Smooth muscle cell (in vitro differentiated cells): ENCODE results near the gene PFKL. TPM values are rescaled to one million over a fixed set of nuclear protein-coding genes. Genes with fewer than 3 reads are reported as not detected.

Experiments used
- DNase-seq: peaks from one replicate; lab custom pipeline; 2025; ENCODE audit not compliant: unreplicated experiment; lab: John Stamatoyannopoulos, UW
- H2AFZ ChIP-seq: fragments of 200-600 bp; sonication (generic); 2 replicates; pipeline ENCODE4 v1.6.0; 2016; ENCODE audit warnings: antibody characterized with exemption, low read depth, mild to moderate bottlenecking
- H3F3A ChIP-seq: fragments of 200-600 bp; sonication (generic); 2 replicates; pipeline ENCODE4 v1.6.0; 2017; ENCODE audit warnings: antibody characterized with exemption, low read depth
- H3K27ac ChIP-seq: fragments of 200-600 bp; sonication (generic); 2 replicates; pipeline ENCODE4 v1.5.1; 2016; ENCODE audit warnings: low read depth, mild to moderate bottlenecking
- H3K27me3 ChIP-seq: fragments of 200-600 bp; sonication (generic); 2 replicates; pipeline ENCODE4 v1.6.1; 2016; ENCODE audit warnings: low read depth, mild to moderate bottlenecking
- H3K36me3 ChIP-seq: fragments of 200-600 bp; sonication (generic); 2 replicates; pipeline ENCODE4 v1.5.1; 2016; ENCODE audit warnings: low read depth
- H3K4me1 ChIP-seq: fragments of 200-600 bp; sonication (generic); 2 replicates; pipeline ENCODE4 v1.5.1; 2016; ENCODE audit warnings: low read depth
- H3K4me2 ChIP-seq: fragments of 200-600 bp; sonication (generic); 2 replicates; pipeline ENCODE4 v1.6.0; 2016; ENCODE audit warnings: mild to moderate bottlenecking
- H3K4me3 ChIP-seq: fragments of 200-600 bp; sonication (generic); 2 replicates; pipeline ENCODE4 v1.5.1; 2016; ENCODE audit warnings: mild to moderate bottlenecking
- H3K79me2 ChIP-seq: fragments of 200-600 bp; sonication (generic); 2 replicates; pipeline ENCODE4 v1.6.0; 2016; ENCODE audit warnings: low read depth, mild to moderate bottlenecking
- H3K9ac ChIP-seq: fragments of 200-600 bp; sonication (generic); 2 replicates; pipeline ENCODE4 v1.6.0; 2016; ENCODE audit warnings: low read depth
- H3K9me3 ChIP-seq: fragments of 200-600 bp; sonication (generic); replicated peaks from 2 replicates; pipeline ENCODE4 v1.5.1; 2016; ENCODE audit warnings: low read depth
- H4K20me1 ChIP-seq: fragments of 200-600 bp; sonication (generic); 2 replicates; pipeline ENCODE4 v1.6.0; 2016; ENCODE audit warnings: low read depth
- CTCF ChIP-seq: fragments of 200-600 bp; sonication (generic); IDR thresholded peaks from 2 replicates; pipeline ENCODE4 v1.5.1; 2017; ENCODE audit warnings: borderline replicate concordance, mild to moderate bottlenecking, antibody characterized with exemption; ENCODE audit not compliant: insufficient read depth, poor library complexity, severe bottlenecking
- WGBS: methylation state at CpG from one replicate; pipeline ENCODE4 v1.1.7; 2016; ENCODE audit warnings: low lambda C conversion rate; 5-methylcytosine and 5-hydroxymethylcytosine counted together
- polyA plus RNA-seq: library from polyadenylated mRNA; unstranded; fragments of >200 nt; fragmentation: Nextera tagmentation; extraction: Ambion mirVana; gene quantifications from 2 replicates; pipeline ENCODE4 v1.2.1, GENCODE V29; 2016
- total RNA-seq: library from RNA; depleted of rRNA; stranded (reverse); fragments of >200 nt; gene quantifications from 2 replicates; pipeline ENCODE4 v1.2.3, GENCODE V29; 2014

The PFKL gene
- total and polyA plus RNA-seq, 2 experiments from 2014 or later, result 51.4 to 162 TPM

- no peak for DNase-seq
- Histone ChIP-seq H4K20me1 (no peaks in the 10 kb centered on the region), H2AFZ (no peak overlapping the region), H3K4me3 (no peak overlapping the region), H3K36me3 (no peaks in the 10 kb centered on the region), H3K79me2 (no peaks in the 10 kb centered on the region), H3K27me3 (no peaks in the 10 kb centered on the region), H3K9ac (no peak overlapping the region), H3K4me2 (no peak overlapping the region), H3K27ac (no peak overlapping the region), H3K9me3 (no peaks in the 10 kb centered on the region), H3F3A (no peaks in the 10 kb centered on the region), H3K4me1 (no peaks in the 10 kb centered on the region)
- WGBS, result 90% methylated on average over 16 of the region's 16 CpGs
- no peak for TF ChIP-seq CTCF
Observed at GRCh38 chr21:44290327-44291077, 9.4 kb upstream of the PFKL start.

GRCh38 chr21:44291078-44291935 is 8.5 kb upstream of the PFKL start:
- Histone ChIP-seq H3K27me3 (no peaks in the 10 kb centered on the region), H3K4me3 (no peak overlapping the region), H4K20me1 (no peaks in the 10 kb centered on the region), H3K4me2 (no peak overlapping the region), H3K9ac (no peak overlapping the region), H3K4me1 (no peaks in the 10 kb centered on the region), H3F3A (no peaks in the 10 kb centered on the region), H3K36me3 (no peaks in the 10 kb centered on the region), H3K79me2 (no peaks in the 10 kb centered on the region), H3K27ac (no peak overlapping the region), H2AFZ (no peak overlapping the region), H3K9me3 (no peaks in the 10 kb centered on the region)
- no peak for TF ChIP-seq CTCF
- no peak for DNase-seq
- WGBS, result 92% methylated on average over 32 of the region's 33 CpGs

- Histone ChIP-seq H3K4me2 (no peak overlapping the region), H3K9me3 (no peaks in the 10 kb centered on the region), H3K79me2 (no peaks in the 10 kb centered on the region), H3K4me3 (no peak overlapping the region), H3F3A (no peaks in the 10 kb centered on the region), H2AFZ (no peak overlapping the region), H3K36me3 (no peaks in the 10 kb centered on the region), H3K9ac (no peak overlapping the region), H3K27me3 (no peaks in the 10 kb centered on the region), H4K20me1 (no peaks in the 10 kb centered on the region), H3K27ac (no peak overlapping the region), H3K4me1 (no peaks in the 10 kb centered on the region)
- no peak for TF ChIP-seq CTCF
- DNase-seq, result no peak
- WGBS, result 77% methylated on average over 24 of the region's 25 CpGs
Observed at GRCh38 chr21:44291936-44292811, 7.7 kb upstream of the PFKL start.
